GM18951 (cell line): ENCODE data around the gene SNAPC5.
"Not testable (repeated sequence)": the region's sequence is repeated elsewhere in the genome, so short reads cannot be mapped to it uniquely, and the experiment has no call there.

Experiments used
- POLR2A ChIP-seq: IDR thresholded peaks from 4 replicates; pipeline ENCODE4 v1.6.1; 2011; ENCODE audit warnings: mild to moderate bottlenecking; ENCODE audit not compliant: insufficient read length, insufficient read depth; ENCODE audit errors: extremely low read depth
- in situ Hi-C: fragments of 300-500 bp; cut with MboI; formaldehyde crosslinking; loops from one replicate; pipeline ENCODE4 v1.12.0; 2022; ENCODE audit warnings: low sequenced_read_pairs, mixed read lengths, inconsistent platforms; ENCODE audit not compliant: unreplicated experiment

SNAPC5 gene

GRCh38 chr15:66481107-66481856 lies 16.3 kb downstream of the SNAPC5 start:
- TF ChIP-seq POLR2A: no peak
- in situ Hi-C loops: no loop called here

GRCh38 chr15:66480267-66480666 lies 17.3 kb downstream of the SNAPC5 start:
- in situ Hi-C loops: no loop called here
- no peak for TF ChIP-seq POLR2A

- in situ Hi-C loops: no loop called here
- no peak for TF ChIP-seq POLR2A
Observed at GRCh38 chr15:66477011-66477410, 20.6 kb downstream of the SNAPC5 start.

GRCh38 chr15:66476535-66476934 lies 21.0 kb downstream of the SNAPC5 start:
- in situ Hi-C loops: no loop called here

GRCh38 chr15:66474963-66475362 lies 22.6 kb downstream of the SNAPC5 start:
- TF ChIP-seq POLR2A: no peak
- in situ Hi-C loops: no loop called here

More at GRCh38 chr15:66476535-66476934, 21.0 kb downstream of the SNAPC5 start:
- TF ChIP-seq POLR2A: no peak

- in situ Hi-C loops: no loop called here
- no peak for TF ChIP-seq POLR2A
Observed at GRCh38 chr15:66474135-66474534, 23.4 kb downstream of the SNAPC5 start.

- no peak for TF ChIP-seq POLR2A
- in situ Hi-C loops: no loop called here
Observed at GRCh38 chr15:66472176-66472999, 25.2 kb downstream of the SNAPC5 start.

GRCh38 chr15:66470825-66471224 lies 26.7 kb downstream of the SNAPC5 start:
- in situ Hi-C loops: not testable (repeated sequence)

GRCh38 chr15:66467162-66468040 lies 30.2 kb downstream of the SNAPC5 start:
- in situ Hi-C loops: not testable (repeated sequence)

GRCh38 chr15:66465294-66465693 lies 32.3 kb downstream of the SNAPC5 start:
- in situ Hi-C loops: not testable (repeated sequence)

GRCh38 chr15:66462627-66463026 lies 34.9 kb downstream of the SNAPC5 start:
- in situ Hi-C loops: no loop called here
- TF ChIP-seq POLR2A: no peak

- no peak for TF ChIP-seq POLR2A
- in situ Hi-C loops: no loop called here
Observed at GRCh38 chr15:66461917-66462316, 35.6 kb downstream of the SNAPC5 start.

GRCh38 chr15:66461294-66461693 lies 36.3 kb downstream of the SNAPC5 start:
- in situ Hi-C loops: not testable (repeated sequence)
